H1 (cell line): ENCODE measurements around the gene SORD. TPM values are rescaled to one million over a fixed set of nuclear protein-coding genes. Genes with fewer than 3 reads are reported as not detected.

ENCODE experiments used
- CTCF ChIA-PET: fragments of 300-600 bp; sonication (Branson Sonifier 250); formaldehyde crosslinking; loops from one replicate; lab custom pipeline; 2021; ENCODE audit not compliant: partially characterized antibody; lab: Charles Lee
- POLR2A ChIA-PET: fragments of 300-600 bp; sonication (Branson Sonifier 250); formaldehyde crosslinking; loops from one replicate; lab custom pipeline; 2021; ENCODE audit warnings: inconsistent platforms; ENCODE audit not compliant: partially characterized antibody; lab: Charles Lee
- DNase-seq, 2 experiments: peaks; one replicate each; pipeline versions ENCODE4 v3.0.0 to v3.0.0-alpha.2; 2010 to 2022; ENCODE audit warnings: low spot score in 2 of 2, low read depth in 1 of 2, mixed read lengths in 1 of 2
- FAIRE-seq: peaks from 2 replicates; lab custom pipeline; 2011; peaks lifted over from hg19 to GRCh38; lab: Jason Lieb, UNC
- H2AFZ ChIP-seq: 2 replicates; pipeline ENCODE4 v1.8.1; 2012; ENCODE audit warnings: low read length, inconsistent platforms
- H2AK5ac ChIP-seq: 2 replicates; pipeline ENCODE4 v1.6.1; 2013; ENCODE audit warnings: low read depth, low read length
- H2BK120ac ChIP-seq: replicated peaks from 2 replicates; pipeline ENCODE3; 2013; ENCODE audit warnings: low read depth, low read length, inconsistent platforms
- H2BK12ac ChIP-seq: 2 replicates; pipeline ENCODE4 v1.6.1; 2013; ENCODE audit warnings: low read depth, low read length
- H2BK15ac ChIP-seq: 2 replicates; pipeline ENCODE4 v1.6.1; 2013; ENCODE audit warnings: low read length
- H2BK20ac ChIP-seq: 2 replicates; pipeline ENCODE4 v1.6.1; 2013; ENCODE audit warnings: low read length
- H2BK5ac ChIP-seq: 2 replicates; pipeline ENCODE4 v1.6.1; 2013; ENCODE audit warnings: low read depth, low read length
- H3K14ac ChIP-seq: 2 replicates; pipeline ENCODE4 v1.6.1; 2013; ENCODE audit warnings: inconsistent platforms; ENCODE audit not compliant: insufficient read length
- H3K18ac ChIP-seq: 2 replicates; pipeline ENCODE4 v1.6.1; 2013; ENCODE audit warnings: low read length; ENCODE audit errors: extremely low read depth
- H3K23ac ChIP-seq: 2 replicates; pipeline ENCODE4 v1.6.1; 2013; ENCODE audit warnings: inconsistent platforms; ENCODE audit not compliant: insufficient read length
- H3K23me2 ChIP-seq: 2 replicates; pipeline ENCODE4 v1.6.1; 2013; ENCODE audit warnings: low read depth, low read length
- H3K27ac ChIP-seq: 2 replicates; pipeline ENCODE4 v1.6.1; 2011; ENCODE audit warnings: low read depth, low read length, inconsistent platforms
- H3K27me3 ChIP-seq, 4 experiments: replicated peaks in 1 of 4; 1 replicate in 1 of 4; 2 replicates in 3 of 4; pipeline versions ENCODE4 v1.6.1 to v1.8.1; 2011 to 2013; ENCODE audit warnings: low read length in 3 of 4, mild to moderate bottlenecking in 3 of 4, inconsistent platforms in 2 of 4, mixed read lengths in 2 of 4, moderate library complexity in 1 of 4; ENCODE audit not compliant: control insufficient read depth in 3 of 4, insufficient read depth in 3 of 4; ENCODE audit errors: extremely low read depth in 1 of 4
- H3K36me3 ChIP-seq, 4 experiments: 2 replicates each; pipeline versions ENCODE4 v1.6.1 to v1.8.1; 2011 to 2013; ENCODE audit warnings: mild to moderate bottlenecking in 4 of 4, low read length in 3 of 4, moderate library complexity in 2 of 4, control low read depth in 1 of 4, inconsistent platforms in 1 of 4; ENCODE audit not compliant: insufficient read depth in 4 of 4, control insufficient read depth in 2 of 4
- H3K4ac ChIP-seq: replicated peaks from 2 replicates; pipeline ENCODE3; 2013; ENCODE audit warnings: low read length, low read depth, mixed read lengths, inconsistent platforms; ENCODE audit not compliant: insufficient read length
- H3K4me1 ChIP-seq, 4 experiments: replicated peaks in 1 of 4; 1 replicate in 1 of 4; 2 replicates in 3 of 4; pipeline versions ENCODE4 v1.6.1 to v1.8.1; 2011 to 2013; ENCODE audit warnings: low read length in 3 of 4, inconsistent platforms in 2 of 4, mixed read lengths in 1 of 4; ENCODE audit not compliant: insufficient read depth in 4 of 4, control insufficient read depth in 3 of 4
- H3K4me2 ChIP-seq, 2 experiments: 2 replicates each; pipeline versions ENCODE4 v1.6.1 to v1.8.1; 2011 to 2013; ENCODE audit warnings: low read depth in 2 of 2, low read length in 2 of 2, control low read depth in 1 of 2, inconsistent platforms in 1 of 2, mild to moderate bottlenecking in 1 of 2; ENCODE audit not compliant: insufficient read depth in 1 of 2
- H3K4me3 ChIP-seq, 4 experiments: fragments of 200-600, 300-600 bp in 1 of 4; sonication (generic), shearing (Covaris generic), sonication (Bioruptor Twin) in 1 of 4; 2 replicates each; pipeline versions ENCODE4 v1.5.1 to v1.8.1; 2011 to 2016; ENCODE audit warnings: low read length in 4 of 4, low read depth in 3 of 4, control low read depth in 2 of 4, inconsistent platforms in 2 of 4, mild to moderate bottlenecking in 2 of 4, mixed read lengths in 1 of 4, moderate library complexity in 1 of 4; ENCODE audit not compliant: insufficient read depth in 2 of 4; ENCODE audit errors: extremely low read depth in 1 of 4
- H3K56ac ChIP-seq: replicated peaks from 2 replicates; pipeline ENCODE3; 2013; ENCODE audit warnings: low read depth, mild to moderate bottlenecking, mixed read lengths, low read length, inconsistent platforms; ENCODE audit not compliant: insufficient read length
- H3K79me1 ChIP-seq: 2 replicates; pipeline ENCODE4 v1.6.1; 2013; ENCODE audit warnings: low read depth, low read length, control low read depth
- H3K79me2 ChIP-seq, 2 experiments: 2 replicates each; pipeline versions ENCODE4 v1.6.1 to v1.8.1; 2012 to 2013; ENCODE audit warnings: low read length in 2 of 2, mild to moderate bottlenecking in 2 of 2, inconsistent platforms in 1 of 2; ENCODE audit not compliant: insufficient read depth in 2 of 2, control insufficient read depth in 1 of 2
- H3K9ac ChIP-seq, 4 experiments: replicated peaks in 1 of 4; 1 replicate in 1 of 4; 2 replicates in 3 of 4; pipeline versions ENCODE4 v1.6.1 to v1.8.1; 2011 to 2013; ENCODE audit warnings: low read depth in 3 of 4, low read length in 3 of 4, control low read depth in 2 of 4, mild to moderate bottlenecking in 2 of 4, moderate library complexity in 2 of 4, inconsistent platforms in 1 of 4; ENCODE audit errors: extremely low read depth in 1 of 4
- H3K9me3 ChIP-seq, 2 experiments: 2 replicates each; pipeline versions ENCODE4 v1.6.1 to v1.8.1; 2012 to 2013; ENCODE audit warnings: mild to moderate bottlenecking in 2 of 2, moderate library complexity in 2 of 2, control low read depth in 1 of 2, inconsistent platforms in 1 of 2, low read depth in 1 of 2, low read length in 1 of 2, mixed read lengths in 1 of 2; ENCODE audit not compliant: insufficient read depth in 2 of 2
- H4K20me1 ChIP-seq, 2 experiments: replicated peaks in 1 of 2; 2 replicates each; pipeline versions ENCODE3 to v1.8.1; 2011 to 2013; ENCODE audit warnings: inconsistent platforms in 2 of 2, low read length in 2 of 2, mild to moderate bottlenecking in 1 of 2; ENCODE audit not compliant: insufficient read depth in 2 of 2, control insufficient read depth in 1 of 2
- H4K5ac ChIP-seq: 2 replicates; pipeline ENCODE4 v1.6.1; 2013; ENCODE audit warnings: low read length, low read depth, mixed read lengths, inconsistent platforms; ENCODE audit not compliant: insufficient read length
- H4K8ac ChIP-seq: 2 replicates; pipeline ENCODE4 v1.8.0; 2013; ENCODE audit warnings: mild to moderate bottlenecking, moderate library complexity, low read length, inconsistent platforms; ENCODE audit not compliant: insufficient read depth; ENCODE audit errors: extremely low read depth
- H4K91ac ChIP-seq: replicated peaks from 2 replicates; pipeline ENCODE3; 2013; ENCODE audit warnings: low read length, mixed read lengths, inconsistent platforms; ENCODE audit not compliant: insufficient read length
- ASH2L ChIP-seq: fragments of 200-600, 300-600 bp; sonication (generic); IDR thresholded peaks from one replicate; pipeline ENCODE4 v1.7.1; 2017; ENCODE audit warnings: low read length
- BACH1 ChIP-seq: IDR thresholded peaks from 2 replicates; pipeline ENCODE4 v1.6.1; 2012; ENCODE audit warnings: low read length, improper control_type of control experiment
- BRCA1 ChIP-seq: IDR thresholded peaks from 2 replicates; pipeline ENCODE4 v1.6.1; 2012; ENCODE audit warnings: low read depth, low read length, improper control_type of control experiment
- PHF8 ChIP-seq: fragments of 200-600 bp; sonication (generic); conservative IDR thresholded peaks from 2 replicates; pipeline ENCODE4 v1.7.1; 2012; ENCODE audit warnings: low read depth, mild to moderate bottlenecking, inconsistent platforms, low read length, moderate library complexity
- POLR2A ChIP-seq, 2 experiments: IDR thresholded peaks; 1 replicate in 1 of 2; 2 replicates in 1 of 2; pipeline ENCODE4 v1.6.1; 2011; ENCODE audit warnings: low read depth in 2 of 2, low read length in 2 of 2, mild to moderate bottlenecking in 2 of 2; ENCODE audit errors: control extremely low read depth in 1 of 2
- TAF7 ChIP-seq: optimal IDR thresholded peaks from 2 replicates; pipeline ENCODE3; 2011; ENCODE audit warnings: low read depth, mild to moderate bottlenecking, inconsistent platforms, low read length, moderate library complexity, borderline replicate concordance
- TBP ChIP-seq: IDR thresholded peaks from 2 replicates; pipeline ENCODE4 v1.6.1; 2011; ENCODE audit warnings: low read depth, low read length, improper control_type of control experiment
- WGBS, 2 experiments: shearing (Covaris generic) in 1 of 2; methylation state at CpG; one replicate each; pipeline versions ENCODE4 v1.1.6 to v1.1.7; 2013 to 2015; ENCODE audit warnings: low lambda C conversion rate in 2 of 2, mixed read lengths in 2 of 2, inconsistent platforms in 1 of 2, low coverage in 1 of 2, missing lambda C conversion rate in 1 of 2; ENCODE audit not compliant: insufficient replicate concordance in 2 of 2, insufficient coverage in 1 of 2, insufficient read length in 1 of 2; ENCODE audit errors: extremely low coverage in 1 of 2, missing lambda C conversion rate in 1 of 2; 5-methylcytosine and 5-hydroxymethylcytosine counted together
- long read RNA-seq, 2 experiments: library from RNA in 1 of 2; library from capped mRNA in 1 of 2; stranded (forward); transcript quantifications; one replicate each; pipeline ENCODE4 v2.0.0, GENCODE V29; 2021; ENCODE audit warnings: inconsistent platforms in 1 of 2
- polyA minus RNA-seq, 3 experiments: library from RNA; depleted of rRNA, polyadenylated mRNA; stranded (reverse); fragments of >200 nt; gene quantifications; 1 replicate in 2 of 3; 2 replicates in 1 of 3; pipeline ENCODE4 v1.2.3, GENCODE V29; 2011
- polyA plus RNA-seq, 7 experiments: library from polyadenylated mRNA; depleted of rRNA in 3 of 7; stranded (reverse) in 5 of 7; unstranded in 2 of 7; fragments of >200 nt in 5 of 7; fragments of 200-250 nt in 2 of 7; gene quantifications; 1 replicate in 5 of 7; 2 replicates in 1 of 7; 4 replicates in 1 of 7; pipeline versions ENCODE4 v1.2.1 to v1.2.3, GENCODE V29; 2011 to 2013; ENCODE audit warnings: missing spikeins in 2 of 7, mixed read lengths in 2 of 7
- total RNA-seq: library from RNA; stranded (reverse); fragmentation: NEBNext Ultra II Directional; extraction: Animal tissue kit (Norgen Biotek cat#: 25700); gene quantifications from 2 replicates; pipeline ENCODE4 v1.2.1, GENCODE V29; 2021
- TF ChIP-seq, protein P1 (sequence below): IDR thresholded peaks from 2 replicates; pipeline ENCODE4 v1.6.1; 2012; ENCODE audit warnings: inconsistent platforms

SORD gene
- total RNA-seq: 75.8 TPM in 2 replicates
- polyA plus RNA-seq (2011; rRNA removed): 52.6 and 70.5 TPM in 2 replicates
- polyA plus RNA-seq (2011; cell fraction: cytosol; rRNA removed): 88.8 TPM
- polyA plus RNA-seq (2011; cell fraction: nucleus; rRNA removed): 81.7 TPM
- polyA plus RNA-seq (2012, experiment 1 of 2): 56.1 to 73.9 TPM (median 63.0 TPM) in 4 replicates
- 32.2 TPM for polyA plus RNA-seq (2012, experiment 2 of 2)
- polyA plus RNA-seq (2013, experiment 1 of 2): 31.9 TPM
- polyA plus RNA-seq (2013, experiment 2 of 2): 31.9 TPM
- polyA minus RNA-seq (2011; rRNA and poly(A)+ RNA removed): 84.7 and 108 TPM in 2 replicates
- polyA minus RNA-seq (2011; cell fraction: cytosol; rRNA and poly(A)+ RNA removed): 42.7 TPM
- 28.6 TPM for polyA minus RNA-seq (2011; cell fraction: nucleus; rRNA and poly(A)+ RNA removed)
- long read RNA-seq, experiment 1, full-length matches to known transcripts: 32 of 127 reads
- long read RNA-seq, experiment 1, partial matches to known transcripts: 26 of 127 reads
- long read RNA-seq, experiment 1, other reads (novel, unspliced or antisense): 69 of 127 reads
- long read RNA-seq, experiment 2, full-length matches to known transcripts: 86 of 98 reads
- long read RNA-seq, experiment 2, partial matches to known transcripts: 2 of 98 reads
- long read RNA-seq, experiment 2, other reads (novel, unspliced or antisense): 10 of 98 reads

DNA sequence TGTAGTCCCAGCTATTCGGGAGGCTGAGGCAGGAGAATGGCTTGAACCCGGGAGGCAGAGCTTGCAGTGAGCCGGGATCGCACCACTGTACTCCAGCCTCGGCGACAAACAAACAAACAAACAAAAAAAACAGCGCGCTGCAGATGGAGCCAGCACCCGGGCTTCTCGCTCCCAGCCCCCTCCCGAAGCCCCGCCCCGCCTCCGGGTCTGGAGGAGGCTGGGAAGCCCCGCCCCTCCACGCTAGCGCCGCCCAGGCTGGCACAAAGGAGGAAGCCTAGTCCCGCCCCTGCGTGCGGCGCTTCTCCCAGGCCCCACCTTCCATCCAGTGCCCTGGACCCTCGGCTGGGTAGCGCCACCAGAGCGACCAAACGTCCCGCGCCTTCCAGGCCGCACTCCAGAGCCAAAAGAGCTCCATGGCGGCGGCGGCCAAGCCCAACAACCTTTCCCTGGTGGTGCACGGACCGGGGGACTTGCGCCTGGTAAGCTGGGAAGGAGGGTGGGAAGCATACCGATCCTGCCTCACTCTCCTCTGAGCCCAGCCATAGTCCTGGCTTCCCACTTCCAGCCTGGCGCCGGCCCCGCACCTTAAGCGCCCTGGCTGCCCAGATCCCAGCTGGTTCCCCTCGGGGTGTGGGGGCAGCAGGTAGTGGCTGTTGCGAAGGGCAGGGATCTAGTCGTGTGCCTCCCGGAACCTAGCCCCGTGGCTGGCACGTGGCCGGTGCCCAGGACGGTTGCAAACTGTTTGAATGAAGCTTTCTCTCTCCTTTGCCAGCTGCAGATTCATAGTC lies at the start of gene SORD:
Gene SORD (plus strand): TSS at position 325 of the 788 bp plus-strand sequence. CDS start 89 bp downstream, at position 414.
- H2BK12ac ChIP-seq: peak within 1 kb of the TSS; percentile 92
- H4K5ac ChIP-seq: peak within 1 kb of the TSS; percentile 70
- H3K9ac ChIP-seq: peak within 1 kb of the TSS; percentile 81 to 94 (median 85)
- 0 out of 8 replicates have a peak, but pooled peaks cover 0 to 3% (median 0%) of the 10 kb centered on the region in 4 experiments for H3K36me3 ChIP-seq
- H3K9me3 ChIP-seq: peaks cover 2 to 7% of the 10 kb centered on the region in 2 experiments; a peak in 1 of 4 replicates
- H4K20me1 ChIP-seq: peaks cover 0 to 3% of the 10 kb centered on the region in 2 experiments
- H3K23ac ChIP-seq: no peak within 1 kb of the TSS
- H2BK120ac ChIP-seq: peak within 1 kb of the TSS; percentile 61
- 0 out of 2 replicates have a peak within 1 kb of the TSS, but pooled peaks have one; percentile 72 for H2BK20ac ChIP-seq
- POLR2A ChIA-PET: interaction anchor here (0.6 to 2.7 kb wide), 12 partner anchors 10 to 304 kb away, joined by 3 to 10 read pairs (median 3); no protein-coding TSS in a partner anchor
- H4K8ac ChIP-seq: peak within 1 kb of the TSS; percentile 94
- peak within 1 kb of the TSS; percentile 69 for H3K4ac ChIP-seq
- H2AFZ ChIP-seq: peak within 1 kb of the TSS; percentile 31
- DNase-seq: peak; percentile 87 to 99
- 0 out of 2 replicates have a peak, but pooled peaks cover 3% of the 10 kb centered on the region for H3K79me1 ChIP-seq
- H3K23me2 ChIP-seq: peaks cover 9% of the 10 kb centered on the region
- peaks cover 5 to 10% (median 8%) of the 10 kb centered on the region in 4 experiments for H3K4me1 ChIP-seq
- H2AK5ac ChIP-seq: peak within 1 kb of the TSS; percentile 85; the same call in 1 of the 2 replicates
- peaks cover 0 to 24% of the 10 kb centered on the region in 2 experiments; a peak in 2 of 4 replicates for H3K79me2 ChIP-seq
- CTCF ChIA-PET: interaction anchor here (0.6 to 2.3 kb wide), 5 partner anchors 13 to 826 kb away, joined by 3 to 19 read pairs (median 3); no protein-coding TSS in a partner anchor
- H2BK5ac ChIP-seq: peak within 1 kb of the TSS; percentile 95
- H3K18ac ChIP-seq: peak within 1 kb of the TSS; percentile 99
- peak within 1 kb of the TSS; percentile 72; the same call in 1 of the 2 replicates for H3K27ac ChIP-seq
- peak within 1 kb of the TSS; percentile 97; the same call in 1 of the 2 replicates for H2BK15ac ChIP-seq
- H3K56ac ChIP-seq: peak within 1 kb of the TSS; percentile 69
- 2% methylated on average over 31 of the region's 48 CpGs; no CpG with 5 or more reads in 1 of the 2 experiments for WGBS, 2 experiments
- peak within 1 kb of the TSS; percentile 64 to 92 (median 72) for H3K4me3 ChIP-seq
- no peak for FAIRE-seq
- H4K91ac ChIP-seq: peak within 1 kb of the TSS; percentile 95
- H3K4me2 ChIP-seq: peak within 1 kb of the TSS; percentile 74 to 98
- H3K14ac ChIP-seq: peak within 1 kb of the TSS; percentile 37
- no peaks in the 10 kb centered on the region; a peak in 1 of 7 replicates for H3K27me3 ChIP-seq
- TF ChIP-seq TBP (peak; percentile 83), POLR2A (IDR thresholded peaks at IDR 0.05; ENCODE audit: control extremely low read depth in 1 of 2, low read depth in 2 of 2, low read length in 2 of 2) (peak; percentile 84 to 94), ASH2L (peak; percentile 18), PHF8 (peak; percentile 65), BACH1 (no peak), TAF7 (peak; percentile 90), BRCA1 (no peak)
- TF ChIP-seq, protein P1, sequence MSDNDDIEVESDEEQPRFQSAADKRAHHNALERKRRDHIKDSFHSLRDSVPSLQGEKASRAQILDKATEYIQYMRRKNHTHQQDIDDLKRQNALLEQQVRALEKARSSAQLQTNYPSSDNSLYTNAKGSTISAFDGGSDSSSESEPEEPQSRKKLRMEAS: peak; percentile 91
